Activated T-helper 1 cell treated with Interleukin-2 at 50 U/mL for 16 hours (primary cell): ENCODE data around the gene MYCN.
"Not testable (repeated sequence)": the region's sequence is repeated elsewhere in the genome, so short reads cannot be mapped to it uniquely, and the experiment has no call there.

Experiments
- DNase-seq: peaks from one replicate; pipeline ENCODE4 v3.0.0-alpha.2; 2020; ENCODE audit warnings: low read depth

MYCN gene

GRCh38 chr2:15943378-15944280 is 3.3 kb downstream of the MYCN start:
- no peak for DNase-seq

GRCh38 chr2:15944325-15945017 is 4.1 kb downstream of the MYCN start:
- no peak for DNase-seq

- DNase-seq = no peak
Observed at GRCh38 chr2:15945909-15946705, 5.8 kb downstream of the MYCN start.

GRCh38 chr2:15946983-15947382 is 6.6 kb downstream of the MYCN start:
- DNase-seq = no peak

GRCh38 chr2:15947431-15947830 is 7.1 kb downstream of the MYCN start:
- DNase-seq = no peak

GRCh38 chr2:15948704-15948957 is 8.3 kb downstream of the MYCN start:
- no peak for DNase-seq

GRCh38 chr2:15949126-15949525 is 8.8 kb downstream of the MYCN start:
- DNase-seq = no peak

- no peak for DNase-seq
Observed at GRCh38 chr2:15949551-15949950, 9.2 kb downstream of the MYCN start.

GRCh38 chr2:15950088-15950952 is 10.0 kb downstream of the MYCN start:
- DNase-seq = no peak

- not testable (repeated sequence) for DNase-seq
Observed at GRCh38 chr2:15951936-15952335, 11.6 kb downstream of the MYCN start.

GRCh38 chr2:15952451-15953146 is 12.2 kb downstream of the MYCN start:
- DNase-seq = no peak

GRCh38 chr2:15953147-15953630 is 12.8 kb downstream of the MYCN start:
- DNase-seq = no peak

GRCh38 chr2:15953891-15954680 is 13.7 kb downstream of the MYCN start:
- DNase-seq = no peak

GRCh38 chr2:15954761-15955160 is 14.4 kb downstream of the MYCN start:
- no peak for DNase-seq

- no peak for DNase-seq
Observed at GRCh38 chr2:15955232-15955988, 15.1 kb downstream of the MYCN start.

GRCh38 chr2:15956230-15956629 is 15.9 kb downstream of the MYCN start:
- no peak for DNase-seq

GRCh38 chr2:15956751-15957736 is 16.7 kb downstream of the MYCN start:
- DNase-seq = no peak
